ENCODE data around the gene MGST3. TPM values are rescaled to one million over a fixed set of nuclear protein-coding genes. Genes with fewer than 3 reads are reported as not detected.

Gene MGST3
- total RNA-seq, 1 experiment from 2014 or later, result 87.7 TPM

- no peak for DNase-seq
- Histone ChIP-seq H3T11ph (ENCODE audit: low read length) (no peak overlapping the region), H3K4ac (ENCODE audit: low read depth, low read length) (no peak overlapping the region), H4K8ac (replicated peaks; ENCODE audit: insufficient read length, low read depth, low read length) (no peak overlapping the region), H4K91ac (ENCODE audit: insufficient read length, low read depth, low read length) (no peak overlapping the region), H3K27ac (ENCODE audit: insufficient read length, low read depth, low read length) (no peak overlapping the region), H3K14ac (ENCODE audit: insufficient read depth, low read length) (no peak overlapping the region), H2BK15ac (ENCODE audit: low read depth, low read length) (no peak overlapping the region), H3K56ac (ENCODE audit: insufficient read length, low read depth, low read length) (no peak overlapping the region), H2BK20ac (ENCODE audit: low read depth, low read length, poor library complexity, severe bottlenecking) (no peak overlapping the region), H4K5ac (ENCODE audit: insufficient read length, low read depth, low read length) (no peak overlapping the region), H3K27me3 (ENCODE audit: insufficient read depth, low read length) (no peaks in the 10 kb centered on the region), H2BK120ac (ENCODE audit: low read depth, low read length, poor library complexity, severe bottlenecking) (no peak overlapping the region), H3K23ac (ENCODE audit: insufficient read length, low read depth, low read length) (no peak overlapping the region), H3K18ac (ENCODE audit: insufficient read length, low read depth, low read length) (no peak overlapping the region), H2AFZ (ENCODE audit: low read length) (no peak overlapping the region), H3K9me3 (ENCODE audit: control insufficient read depth, low read depth, low read length) (no peaks in the 10 kb centered on the region), H3K23me2 (ENCODE audit: insufficient read length, low read depth, low read length, poor library complexity, severe bottlenecking) (peaks cover 4% of the 10 kb centered on the region), H3K4me2 (ENCODE audit: insufficient read depth, insufficient read length, low read length) (no peak overlapping the region), H2AK5ac (ENCODE audit: insufficient read length, low read length) (no peak overlapping the region), H3K9ac (ENCODE audit: extremely low read depth, insufficient read length, low read length) (no peak overlapping the region), H3K79me1 (ENCODE audit: insufficient read depth, low read depth, low read length, poor library complexity, severe bottlenecking) (no peaks in the 10 kb centered on the region), H3K4me1 (ENCODE audit: insufficient read depth, low read length) (no peaks in the 10 kb centered on the region), H3K79me2 (ENCODE audit: insufficient read depth, low read length) (no peaks in the 10 kb centered on the region), H2BK5ac (ENCODE audit: insufficient read length, low read length) (no peak overlapping the region), H2BK12ac (ENCODE audit: insufficient read length, low read depth, low read length) (no peak overlapping the region), H4K20me1 (ENCODE audit: control insufficient read depth, insufficient read depth, insufficient read length) (no peaks in the 10 kb centered on the region)
- no peak for TF ChIP-seq CTCF (conservative IDR thresholded peaks at IDR 0.05)
- peaks cover 24 to 25% of the 10 kb centered on the region in 2 experiments for H3K4me1 Mint-ChIP-seq
- H3K4me3 Mint-ChIP-seq, result no peak overlapping the region
- H3K9me3 Mint-ChIP-seq, result no peaks in the 10 kb centered on the region
- WGBS (ENCODE audit: extremely low coverage, insufficient read length, low lambda C conversion rate), result no CpG with 5 or more reads among the region's 4 CpGs
- no peaks in the 10 kb centered on the region; the same call in 1 of the 2 replicates for H3K27me3 Mint-ChIP-seq (ENCODE audit: low read depth)
- no peak overlapping the region for H3K27ac Mint-ChIP-seq
- no peaks in the 10 kb centered on the region for H3K36me3 Mint-ChIP-seq (ENCODE audit: insufficient read depth in 1 of 3, low read depth in 3 of 3)
Observed at GRCh38 chr1:165600793-165601192, 30.2 kb upstream of the MGST3 start.

Measured in H9 (cell line).